OCI-LY3 (cell line): Measurements from ENCODE around the gene MIEF1.

Experiments used
- EZH2phosphoT487 ChIP-seq: fragments of 200-600 bp; shearing (Covaris generic); IDR thresholded peaks from 2 replicates; pipeline ENCODE4 v1.6.1; 2018; ENCODE audit warnings: antibody characterized with exemption, mixed run types, low read depth
- TF ChIP-seq, protein P1 (sequence below): fragments of 200-600, 300-600 bp; sonication (generic); IDR thresholded peaks from 2 replicates; pipeline ENCODE4 v1.5.1; 2014; ENCODE audit warnings: antibody characterized with exemption, low read length, low read depth

DNA sequence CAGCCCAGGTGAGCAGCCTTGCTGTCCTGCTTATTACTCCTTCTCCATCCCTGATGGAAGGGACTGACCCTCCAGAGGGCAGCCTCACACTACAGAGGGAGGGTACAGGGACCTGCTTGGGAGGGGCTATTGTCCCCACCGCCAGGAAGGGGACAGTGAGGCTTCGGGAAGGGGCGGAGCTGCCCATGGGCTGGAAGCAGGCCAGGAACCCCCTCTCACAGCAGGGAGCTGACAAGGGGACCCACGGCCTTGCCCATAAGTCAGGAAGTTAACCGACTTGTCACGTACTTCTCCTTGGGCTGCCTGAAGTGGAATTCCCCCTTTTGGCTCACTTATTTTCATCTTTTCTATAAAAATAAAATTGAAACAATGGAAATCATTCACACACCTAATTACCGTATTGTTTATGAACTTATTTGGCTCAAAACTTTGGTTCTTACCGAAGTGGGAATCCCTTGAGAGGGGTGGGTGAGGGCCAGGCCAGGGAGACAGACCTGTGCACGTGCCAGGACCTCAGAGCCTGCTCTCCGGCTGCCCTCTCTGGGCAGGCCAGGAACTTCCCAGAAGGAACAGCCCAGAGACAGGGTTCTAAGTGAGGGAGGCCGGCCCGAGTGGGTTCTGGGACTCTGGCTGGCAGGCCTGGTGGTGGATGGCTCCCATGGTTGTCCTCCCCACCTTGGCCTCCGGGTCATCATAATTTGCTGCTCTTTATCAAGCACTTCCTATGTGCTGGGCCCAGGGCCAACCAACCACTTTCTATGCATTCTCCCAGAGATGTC is 39.5 kb upstream of the MIEF1 start:
- TF ChIP-seq, protein P1, sequence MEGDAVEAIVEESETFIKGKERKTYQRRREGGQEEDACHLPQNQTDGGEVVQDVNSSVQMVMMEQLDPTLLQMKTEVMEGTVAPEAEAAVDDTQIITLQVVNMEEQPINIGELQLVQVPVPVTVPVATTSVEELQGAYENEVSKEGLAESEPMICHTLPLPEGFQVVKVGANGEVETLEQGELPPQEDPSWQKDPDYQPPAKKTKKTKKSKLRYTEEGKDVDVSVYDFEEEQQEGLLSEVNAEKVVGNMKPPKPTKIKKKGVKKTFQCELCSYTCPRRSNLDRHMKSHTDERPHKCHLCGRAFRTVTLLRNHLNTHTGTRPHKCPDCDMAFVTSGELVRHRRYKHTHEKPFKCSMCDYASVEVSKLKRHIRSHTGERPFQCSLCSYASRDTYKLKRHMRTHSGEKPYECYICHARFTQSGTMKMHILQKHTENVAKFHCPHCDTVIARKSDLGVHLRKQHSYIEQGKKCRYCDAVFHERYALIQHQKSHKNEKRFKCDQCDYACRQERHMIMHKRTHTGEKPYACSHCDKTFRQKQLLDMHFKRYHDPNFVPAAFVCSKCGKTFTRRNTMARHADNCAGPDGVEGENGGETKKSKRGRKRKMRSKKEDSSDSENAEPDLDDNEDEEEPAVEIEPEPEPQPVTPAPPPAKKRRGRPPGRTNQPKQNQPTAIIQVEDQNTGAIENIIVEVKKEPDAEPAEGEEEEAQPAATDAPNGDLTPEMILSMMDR, result peak; percentile 30; the same call in 1 of the 2 replicates
- no peak for TF ChIP-seq EZH2phosphoT487
